CD4-positive, alpha-beta T cell treated with Interleukin-6 at 100 ng/mL for 8 hours (primary cell): ENCODE data around the gene ATAD5.

Experiments used
- DNase-seq: peaks from one replicate; pipeline ENCODE4 v3.0.0-alpha.2; 2020; ENCODE audit warnings: mixed read lengths, low spot score

Gene ATAD5

GRCh38 chr17:30822919-30823318 is 8.8 kb upstream of the ATAD5 start:
- DNase-seq: peak; percentile 14

- no peak for DNase-seq
Measured at GRCh38 chr17:30823421-30823820, 8.3 kb upstream of the ATAD5 start.

GRCh38 chr17:30824002-30824355 is 7.8 kb upstream of the ATAD5 start:
- peak; percentile 16 for DNase-seq

GRCh38 chr17:30824356-30825145 is 7.2 kb upstream of the ATAD5 start, which contains the start of gene CRLF3:
Gene CRLF3, minus strand, starts transcription at chr17:30824692. Its CDS starts 41 bp downstream, at chr17:30824651.
- peak; percentile 89 for DNase-seq

- DNase-seq: no peak
Measured at GRCh38 chr17:30827082-30827481, 4.7 kb upstream of the ATAD5 start.

- no peak for DNase-seq
Measured at GRCh38 chr17:30829022-30829421, 2.7 kb upstream of the ATAD5 start.

GRCh38 chr17:30831257-30831656 is 509 bp upstream of the ATAD5 start:
- DNase-seq: no peak

- DNase-seq: no peak
Measured at GRCh38 chr17:30832438-30833124, 815 bp downstream of the ATAD5 start.

GRCh38 chr17:30838202-30838807 is 6.5 kb downstream of the ATAD5 start:
- DNase-seq: no peak

GRCh38 chr17:30840771-30841170 is 9.0 kb downstream of the ATAD5 start:
- no peak for DNase-seq

- DNase-seq: no peak
Measured at GRCh38 chr17:30848021-30848420, 16.3 kb downstream of the ATAD5 start.

GRCh38 chr17:30854146-30854545 is 22.4 kb downstream of the ATAD5 start:
- no peak for DNase-seq

GRCh38 chr17:30858556-30859250 is 26.9 kb downstream of the ATAD5 start:
- no peak for DNase-seq

GRCh38 chr17:30864636-30865035 is 32.9 kb downstream of the ATAD5 start:
- no peak for DNase-seq

- no peak for DNase-seq
Measured at GRCh38 chr17:30869005-30869404, 37.2 kb downstream of the ATAD5 start.

- no peak for DNase-seq
Measured at GRCh38 chr17:30886187-30886586, 54.4 kb downstream of the ATAD5 start.

GRCh38 chr17:30894236-30894635 is 62.5 kb downstream of the ATAD5 start:
- no peak for DNase-seq

GRCh38 chr17:30897311-30897710 is 65.5 kb downstream of the ATAD5 start:
- no peak for DNase-seq

GRCh38 chr17:30905742-30906100 is 74.0 kb downstream of the ATAD5 start:
- no peak for DNase-seq

GRCh38 chr17:30906101-30906911 is 74.5 kb downstream of the ATAD5 start, which contains the start of gene TEFM:
Gene TEFM, minus strand, starts transcription at chr17:30906238. Its CDS starts 40 bp downstream, at chr17:30906198.
- DNase-seq: peak; percentile 82

- no peak for DNase-seq
Measured at GRCh38 chr17:30908717-30909420, 77.1 kb downstream of the ATAD5 start.
